Kidney (tissue), 14 donors: ENCODE results near the gene PAIP2. TPM values are rescaled to one million over a fixed set of nuclear protein-coding genes. Genes with fewer than 3 reads are reported as not detected.
"Not testable (repeated sequence)": the region's sequence is repeated elsewhere in the genome, so short reads cannot be mapped to it uniquely, and the experiment has no call there.

Experiments
- DNase-seq, 5 donors: peaks; one replicate each; pipeline ENCODE4 v3.0.0-alpha.2; 2013 to 2020
- FAIRE-seq: peaks from 2 replicates; lab custom pipeline; 2012; peaks lifted over from hg19 to GRCh38; lab: Jason Lieb, UNC
- H3K27ac ChIP-seq, 2 donors: one replicate each; pipeline ENCODE4 v1.7.0; 2013; ENCODE audit warnings: low read depth in 2 of 2, low read length in 2 of 2, inconsistent platforms in 1 of 2
- H3K27me3 ChIP-seq: one replicate; pipeline ENCODE4 v1.7.1; 2013; ENCODE audit warnings: low read length, inconsistent platforms; ENCODE audit not compliant: control insufficient read depth, insufficient read depth
- H3K36me3 ChIP-seq, 3 donors: one replicate each; pipeline versions ENCODE4 v1.7.0 to v1.7.1; 2013; ENCODE audit warnings: low read length in 3 of 3, control low read depth in 1 of 3, inconsistent platforms in 1 of 3; ENCODE audit not compliant: insufficient read depth in 3 of 3, control insufficient read depth in 2 of 3
- H3K4me1 ChIP-seq, 3 donors: one replicate each; pipeline versions ENCODE4 v1.7.0 to v1.7.1; 2013; ENCODE audit warnings: low read length in 3 of 3, inconsistent platforms in 1 of 3, low read depth in 1 of 3; ENCODE audit not compliant: control insufficient read depth in 2 of 3, insufficient read depth in 2 of 3
- H3K4me3 ChIP-seq, 3 donors: one replicate each; pipeline versions ENCODE4 v1.7.0 to v1.8.1; 2013; ENCODE audit warnings: low read length in 3 of 3, control low read depth in 1 of 3, inconsistent platforms in 1 of 3
- H3K9ac ChIP-seq, 3 donors: one replicate each; pipeline versions ENCODE4 v1.7.0 to v1.7.1; 2013; ENCODE audit warnings: low read length in 3 of 3, control low read depth in 1 of 3, inconsistent platforms in 1 of 3
- H3K9me3 ChIP-seq, 3 donors: one replicate each; pipeline versions ENCODE4 v1.7.0 to v1.7.1; 2013; ENCODE audit warnings: low read length in 3 of 3, control low read depth in 1 of 3, inconsistent platforms in 1 of 3; ENCODE audit not compliant: control insufficient read depth in 2 of 3, insufficient read depth in 1 of 3
- intact Hi-C: fragments of 100-400 bp; cut with DNase I; formaldehyde crosslinking; loops from one replicate; pipeline ENCODE4 v1.11.1; 2022
- polyA plus RNA-seq: library from polyadenylated mRNA; stranded (reverse); fragments of 350-450 nt; fragmentation: Illumina TruSeq; extraction: RNeasy Lipid Tissue Mini Kit (QIAGEN cat#74804); gene quantifications from one replicate; pipeline ENCODE4 v1.2.3, GENCODE V29; 2014; ENCODE audit warnings: low read depth, low replicate concordance; ENCODE audit not compliant: insufficient read depth
- total RNA-seq: library from RNA; stranded (reverse); fragmentation: NEBNext Ultra II Directional; extraction: Animal tissue kit (Norgen Biotek cat#: 25700); gene quantifications from one replicate; pipeline ENCODE4 v1.2.1, GENCODE V29; 2021
- TF ChIP-seq, protein P1 (sequence below): IDR thresholded peaks from 3 replicates; pipeline ENCODE4 v1.5.1; 2012; ENCODE audit warnings: mild to moderate bottlenecking, moderate library complexity, borderline replicate concordance; ENCODE audit not compliant: insufficient read depth; ENCODE audit errors: extremely low read depth
- donor health status: control.
- donor health status: control.
- donor health status: control.
- donor health status: control.
- donor health status: control.
- donor health status: DM: yes; HTN: yes; CAD: no.
- donor health status: Normal renal cell carcinoma (clear cell type).

Gene PAIP2
- total and polyA plus RNA-seq, 2 donors from 2014 or later, result 68.0 to 121 TPM

DNA sequence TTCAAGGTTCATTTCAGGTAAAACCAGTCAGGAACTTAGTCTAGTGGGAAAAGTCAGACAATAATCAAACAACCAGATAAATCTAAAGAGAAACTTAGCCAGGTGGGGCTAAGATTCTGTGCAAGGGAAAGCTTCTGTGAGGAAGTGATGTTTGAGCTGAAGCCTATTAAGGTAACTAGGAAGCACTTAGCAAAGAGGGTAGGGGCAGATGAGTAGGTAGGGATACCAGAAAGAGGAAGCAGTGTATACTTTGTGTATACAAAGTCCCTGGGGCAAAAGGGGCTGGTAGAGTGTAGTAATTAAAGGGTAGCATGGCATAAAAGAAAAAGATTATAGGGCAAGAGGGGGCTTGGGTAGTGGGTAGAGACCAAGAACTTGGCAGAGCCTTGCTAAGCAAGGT, 65.9 kb downstream of the PAIP2 start:
- Histone ChIP-seq H3K9me3 (no peaks in the 10 kb centered on the region), H3K36me3 (no peaks in the 10 kb centered on the region), H3K9ac (no peak overlapping the region), H3K27ac (no peak overlapping the region), H3K4me3 (no peak overlapping the region), H3K27me3 (no peaks in the 10 kb centered on the region), H3K4me1 (peaks cover 3 to 25% (median 11%) of the 10 kb centered on the region in 3 donors)
- intact Hi-C loops, result no loop called here
- no peak for FAIRE-seq
- TF ChIP-seq, protein P1, sequence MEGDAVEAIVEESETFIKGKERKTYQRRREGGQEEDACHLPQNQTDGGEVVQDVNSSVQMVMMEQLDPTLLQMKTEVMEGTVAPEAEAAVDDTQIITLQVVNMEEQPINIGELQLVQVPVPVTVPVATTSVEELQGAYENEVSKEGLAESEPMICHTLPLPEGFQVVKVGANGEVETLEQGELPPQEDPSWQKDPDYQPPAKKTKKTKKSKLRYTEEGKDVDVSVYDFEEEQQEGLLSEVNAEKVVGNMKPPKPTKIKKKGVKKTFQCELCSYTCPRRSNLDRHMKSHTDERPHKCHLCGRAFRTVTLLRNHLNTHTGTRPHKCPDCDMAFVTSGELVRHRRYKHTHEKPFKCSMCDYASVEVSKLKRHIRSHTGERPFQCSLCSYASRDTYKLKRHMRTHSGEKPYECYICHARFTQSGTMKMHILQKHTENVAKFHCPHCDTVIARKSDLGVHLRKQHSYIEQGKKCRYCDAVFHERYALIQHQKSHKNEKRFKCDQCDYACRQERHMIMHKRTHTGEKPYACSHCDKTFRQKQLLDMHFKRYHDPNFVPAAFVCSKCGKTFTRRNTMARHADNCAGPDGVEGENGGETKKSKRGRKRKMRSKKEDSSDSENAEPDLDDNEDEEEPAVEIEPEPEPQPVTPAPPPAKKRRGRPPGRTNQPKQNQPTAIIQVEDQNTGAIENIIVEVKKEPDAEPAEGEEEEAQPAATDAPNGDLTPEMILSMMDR, result no peak
- DNase-seq, result no peak

- intact Hi-C loops, result no loop called here
- H3K27me3 ChIP-seq, result no peaks in the 10 kb centered on the region
- no peaks in the 10 kb centered on the region for H3K36me3 ChIP-seq
- peaks cover 2 to 20% (median 10%) of the 10 kb centered on the region in 3 donors for H3K4me1 ChIP-seq
- H3K27ac ChIP-seq, result no peak overlapping the region
- FAIRE-seq (no peak), DNase-seq (no peak)
- no peak overlapping the region for H3K4me3 ChIP-seq
- no peaks in the 10 kb centered on the region for H3K9me3 ChIP-seq
- TF ChIP-seq, protein P1, result no peak
- H3K9ac ChIP-seq, result no peak overlapping the region
Measured at GRCh38 chr5:139408191-139408590, 66.5 kb downstream of the PAIP2 start.

- FAIRE-seq, DNase-seq, H3K27ac ChIP-seq, H3K9ac ChIP-seq, H3K9me3 ChIP-seq, H3K27me3 ChIP-seq, intact Hi-C loops, H3K36me3 ChIP-seq, H3K4me3 ChIP-seq: not testable (repeated sequence)
- H3K4me1 ChIP-seq, result peaks cover 0 to 25% (median 9%) of the 10 kb centered on the region in 3 donors
Measured at GRCh38 chr5:139409116-139409515, 67.5 kb downstream of the PAIP2 start.

DNA sequence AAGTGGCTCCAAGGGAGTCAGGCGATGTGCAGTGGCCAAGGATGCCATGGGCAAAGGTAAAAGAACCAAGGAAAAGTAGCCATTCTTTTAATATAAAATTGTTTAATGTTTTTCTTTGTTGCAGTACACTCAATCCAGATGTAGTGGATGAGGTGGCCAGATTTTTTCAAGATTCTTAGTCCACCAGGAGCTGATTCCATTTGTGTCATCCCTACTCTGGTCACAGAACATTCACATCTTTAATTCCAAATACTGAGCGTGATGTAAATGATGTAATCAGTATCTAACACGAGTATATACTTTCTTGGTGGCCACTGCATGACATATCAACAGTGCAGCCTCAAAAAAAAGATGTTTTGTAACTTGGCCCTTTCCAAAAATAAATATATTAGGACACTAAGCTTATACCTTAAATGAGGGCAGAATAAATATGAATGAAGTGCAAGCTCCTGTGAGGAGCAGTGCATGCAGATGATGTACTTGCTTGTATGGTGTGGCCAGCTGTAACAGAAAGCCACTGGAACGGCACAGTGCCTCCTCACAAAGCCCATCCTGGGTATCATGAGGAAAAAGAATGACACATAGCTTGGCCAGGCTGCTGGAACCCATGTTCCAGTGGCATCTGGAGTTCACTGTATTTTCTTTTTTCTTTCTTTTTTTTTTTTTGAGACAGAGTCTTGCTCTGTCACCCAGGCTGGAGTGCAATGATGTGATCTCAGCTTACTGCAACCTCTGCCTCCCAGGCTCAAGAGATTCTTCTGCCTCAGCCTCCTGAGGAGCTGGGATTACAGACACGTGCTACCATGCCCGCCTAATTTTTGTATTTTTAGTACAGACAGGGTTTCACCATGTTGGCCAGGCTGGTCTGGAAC, 68.7 kb downstream of the PAIP2 start:
- Histone ChIP-seq H3K4me3 (no peak overlapping the region), H3K27ac (no peak overlapping the region), H3K9me3 (no peaks in the 10 kb centered on the region), H3K27me3 (no peaks in the 10 kb centered on the region), H3K36me3 (no peaks in the 10 kb centered on the region), H3K4me1 (peaks cover 0 to 30% (median 13%) of the 10 kb centered on the region in 3 donors), H3K9ac (no peak overlapping the region)
- TF ChIP-seq, protein P1, result no peak
- FAIRE-seq (no peak), DNase-seq (no peak)
- intact Hi-C loops, result no loop called here
